Measurements from ENCODE around the gene SLCO2B1.

Gene SLCO2B1

GRCh38 chr11:75160880-75161279, 10.0 kb downstream of the SLCO2B1 start:
- H2AFZ ChIP-seq (ENCODE audit: low read depth, low read length), result no peak overlapping the region
- no peaks in the 10 kb centered on the region for H3K36me3 ChIP-seq (ENCODE audit: insufficient read depth, low read length)
- no peak overlapping the region for H3K4me3 ChIP-seq (ENCODE audit: low read length)
- H3K9me3 ChIP-seq (ENCODE audit: low read length), result no peaks in the 10 kb centered on the region
- no peaks in the 10 kb centered on the region for H3K27me3 ChIP-seq (ENCODE audit: insufficient read depth, low read length)
- peaks cover 6% of the 10 kb centered on the region for H3K4me1 ChIP-seq (ENCODE audit: insufficient read depth, low read length)

GRCh38 chr11:75161506-75162095, 10.7 kb downstream of the SLCO2B1 start:
- H3K4me3 ChIP-seq (ENCODE audit: low read length), result no peak overlapping the region
- H2AFZ ChIP-seq (ENCODE audit: low read depth, low read length), result no peak overlapping the region
- H3K9me3 ChIP-seq (ENCODE audit: low read length), result no peaks in the 10 kb centered on the region
- no peaks in the 10 kb centered on the region for H3K36me3 ChIP-seq (ENCODE audit: insufficient read depth, low read length)
- H3K27me3 ChIP-seq (ENCODE audit: insufficient read depth, low read length), result no peaks in the 10 kb centered on the region
- peaks cover 6% of the 10 kb centered on the region for H3K4me1 ChIP-seq (ENCODE audit: insufficient read depth, low read length)

GRCh38 chr11:75162954-75163353, 12.0 kb downstream of the SLCO2B1 start:
- Histone ChIP-seq H3K9me3 (ENCODE audit: low read length) (no peaks in the 10 kb centered on the region), H2AFZ (ENCODE audit: low read depth, low read length) (no peak overlapping the region), H3K27me3 (ENCODE audit: insufficient read depth, low read length) (no peaks in the 10 kb centered on the region), H3K36me3 (ENCODE audit: insufficient read depth, low read length) (no peaks in the 10 kb centered on the region), H3K4me1 (ENCODE audit: insufficient read depth, low read length) (peaks cover 6% of the 10 kb centered on the region), H3K4me3 (ENCODE audit: low read length) (no peak overlapping the region)

- Histone ChIP-seq H2AFZ (ENCODE audit: low read depth, low read length) (no peak overlapping the region), H3K4me3 (ENCODE audit: low read length) (no peak overlapping the region), H3K27me3 (ENCODE audit: insufficient read depth, low read length) (no peaks in the 10 kb centered on the region), H3K4me1 (ENCODE audit: insufficient read depth, low read length) (peaks cover 6% of the 10 kb centered on the region), H3K36me3 (ENCODE audit: insufficient read depth, low read length) (no peaks in the 10 kb centered on the region), H3K9me3 (ENCODE audit: low read length) (no peaks in the 10 kb centered on the region)
These were observed 13.3 kb downstream of the SLCO2B1 start for GRCh38 chr11:75163921-75164849.

GRCh38 chr11:75165721-75166120, 14.8 kb downstream of the SLCO2B1 start:
- H3K27me3 ChIP-seq (ENCODE audit: insufficient read depth, low read length), result no peaks in the 10 kb centered on the region
- H3K4me3 ChIP-seq (ENCODE audit: low read length), result no peak overlapping the region
- H3K4me1 ChIP-seq (ENCODE audit: insufficient read depth, low read length), result peaks cover 6% of the 10 kb centered on the region

GRCh38 chr11:75166791-75167190, 15.9 kb downstream of the SLCO2B1 start:
- H3K4me1 ChIP-seq (ENCODE audit: insufficient read depth, low read length), result peaks cover 5% of the 10 kb centered on the region
- no peaks in the 10 kb centered on the region for H3K27me3 ChIP-seq (ENCODE audit: insufficient read depth, low read length)
- no peak overlapping the region for H3K4me3 ChIP-seq (ENCODE audit: low read length)
- H2AFZ ChIP-seq (ENCODE audit: low read depth, low read length), result no peak overlapping the region
- no peaks in the 10 kb centered on the region for H3K36me3 ChIP-seq (ENCODE audit: insufficient read depth, low read length)
- H3K9me3 ChIP-seq (ENCODE audit: low read length), result no peaks in the 10 kb centered on the region

More at GRCh38 chr11:75165721-75166120, 14.8 kb downstream of the SLCO2B1 start:
- Histone ChIP-seq H3K9me3 (ENCODE audit: low read length) (no peaks in the 10 kb centered on the region), H3K36me3 (ENCODE audit: insufficient read depth, low read length) (no peaks in the 10 kb centered on the region), H2AFZ (ENCODE audit: low read depth, low read length) (no peak overlapping the region)

GRCh38 chr11:75167617-75168016, 16.7 kb downstream of the SLCO2B1 start:
- H3K4me3 ChIP-seq (ENCODE audit: low read length), result no peak overlapping the region
- no peak overlapping the region for H2AFZ ChIP-seq (ENCODE audit: low read depth, low read length)
- no peaks in the 10 kb centered on the region for H3K36me3 ChIP-seq (ENCODE audit: insufficient read depth, low read length)
- H3K9me3 ChIP-seq (ENCODE audit: low read length), result no peaks in the 10 kb centered on the region
- no peaks in the 10 kb centered on the region for H3K27me3 ChIP-seq (ENCODE audit: insufficient read depth, low read length)
- no peaks in the 10 kb centered on the region for H3K4me1 ChIP-seq (ENCODE audit: insufficient read depth, low read length)

- Histone ChIP-seq H3K4me3 (ENCODE audit: low read length) (no peak overlapping the region), H3K9me3 (ENCODE audit: low read length) (no peaks in the 10 kb centered on the region), H3K36me3 (ENCODE audit: insufficient read depth, low read length) (no peaks in the 10 kb centered on the region), H2AFZ (ENCODE audit: low read depth, low read length) (no peak overlapping the region), H3K4me1 (ENCODE audit: insufficient read depth, low read length) (no peaks in the 10 kb centered on the region), H3K27me3 (ENCODE audit: insufficient read depth, low read length) (no peaks in the 10 kb centered on the region)
These were observed 18.4 kb downstream of the SLCO2B1 start for GRCh38 chr11:75169101-75169885.

GRCh38 chr11:75170516-75171201, 19.8 kb downstream of the SLCO2B1 start:
- H3K27me3 ChIP-seq (ENCODE audit: insufficient read depth, low read length), result no peaks in the 10 kb centered on the region
- H3K4me3 ChIP-seq (ENCODE audit: low read length), result no peak overlapping the region
- H3K36me3 ChIP-seq (ENCODE audit: insufficient read depth, low read length), result no peaks in the 10 kb centered on the region
- no peaks in the 10 kb centered on the region for H3K4me1 ChIP-seq (ENCODE audit: insufficient read depth, low read length)
- no peaks in the 10 kb centered on the region for H3K9me3 ChIP-seq (ENCODE audit: low read length)
- H2AFZ ChIP-seq (ENCODE audit: low read depth, low read length), result no peak overlapping the region

- H3K4me3 ChIP-seq (ENCODE audit: low read length), result no peak overlapping the region
- H3K9me3 ChIP-seq (ENCODE audit: low read length), result no peaks in the 10 kb centered on the region
- no peaks in the 10 kb centered on the region for H3K27me3 ChIP-seq (ENCODE audit: insufficient read depth, low read length)
- H3K36me3 ChIP-seq (ENCODE audit: insufficient read depth, low read length), result no peaks in the 10 kb centered on the region
- no peaks in the 10 kb centered on the region for H3K4me1 ChIP-seq (ENCODE audit: insufficient read depth, low read length)
- no peak overlapping the region for H2AFZ ChIP-seq (ENCODE audit: low read depth, low read length)
These were observed 22.4 kb downstream of the SLCO2B1 start for GRCh38 chr11:75173336-75173735.

- Histone ChIP-seq H3K27me3 (ENCODE audit: insufficient read depth, low read length) (no peaks in the 10 kb centered on the region), H2AFZ (ENCODE audit: low read depth, low read length) (peak overlapping the region; percentile 42), H3K9me3 (ENCODE audit: low read length) (no peaks in the 10 kb centered on the region), H3K4me3 (ENCODE audit: low read length) (no peak overlapping the region), H3K4me1 (ENCODE audit: insufficient read depth, low read length) (no peaks in the 10 kb centered on the region), H3K36me3 (ENCODE audit: insufficient read depth, low read length) (no peaks in the 10 kb centered on the region)
These were observed 24.0 kb downstream of the SLCO2B1 start for GRCh38 chr11:75174781-75175370.

GRCh38 chr11:75182664-75183063, 31.8 kb downstream of the SLCO2B1 start:
- no peaks in the 10 kb centered on the region for H3K27me3 ChIP-seq (ENCODE audit: insufficient read depth, low read length)

More at GRCh38 chr11:75182664-75183063, 31.8 kb downstream of the SLCO2B1 start:
- Histone ChIP-seq H2AFZ (ENCODE audit: low read depth, low read length) (no peak overlapping the region), H3K4me3 (ENCODE audit: low read length) (no peak overlapping the region), H3K4me1 (ENCODE audit: insufficient read depth, low read length) (no peaks in the 10 kb centered on the region), H3K9me3 (ENCODE audit: low read length) (no peaks in the 10 kb centered on the region), H3K36me3 (ENCODE audit: insufficient read depth, low read length) (no peaks in the 10 kb centered on the region)
